Measurements from ENCODE around the gene PNPLA7. TPM values are rescaled to one million over a fixed set of nuclear protein-coding genes. Genes with fewer than 3 reads are reported as not detected.

The PNPLA7 gene
- total and polyA plus RNA-seq, 5 donors: 5.5 to 13.0 (median 7.6) TPM

GRCh38 chr9:137441289-137441934 is 108.8 kb downstream of the PNPLA7 start, which contains the start of gene ENTPD8:
ENTPD8 (minus strand) TSS chr9:137441357; CDS start chr9:137438285, 3,072 bp downstream.
- Histone ChIP-seq H3K27ac (ENCODE audit: low read length) (no peak within 1 kb of the TSS), H3K4me3 (ENCODE audit: low read length) (peak within 1 kb of the TSS; percentile 51), H3K9me3 (ENCODE audit: control insufficient read depth, low read length) (no peaks in the 10 kb centered on the region), H3K27me3 (ENCODE audit: control insufficient read depth, insufficient read depth) (no peaks in the 10 kb centered on the region), H3K4me1 (ENCODE audit: control insufficient read depth, insufficient read depth, low read length) (no peaks in the 10 kb centered on the region)
- WGBS: 1% methylated on average over 62 of the region's 62 CpGs
- intact Hi-C loops (cut with DNase I): no loop called here
- peak; percentile 30 to 69 (median 65) for DNase-seq
- ATAC-seq: peak; percentile 20 to 32

- Histone ChIP-seq H3K9me3 (ENCODE audit: control insufficient read depth, low read length) (no peaks in the 10 kb centered on the region), H3K27me3 (ENCODE audit: control insufficient read depth, insufficient read depth) (no peaks in the 10 kb centered on the region), H3K4me1 (ENCODE audit: control insufficient read depth, insufficient read depth, low read length) (no peaks in the 10 kb centered on the region), H3K27ac (ENCODE audit: low read length) (no peak overlapping the region), H3K4me3 (ENCODE audit: low read length) (no peak overlapping the region)
- ATAC-seq (no peak), DNase-seq (peak; percentile 9 to 41 (median 34))
- 69% methylated on average over 18 of the region's 18 CpGs for WGBS
- intact Hi-C loops (cut with DNase I): no loop called here
Observed at GRCh38 chr9:137439158-137439714, 111.0 kb downstream of the PNPLA7 start.

- intact Hi-C loops (cut with DNase I): no loop called here
Observed at GRCh38 chr9:137438591-137439157, 111.5 kb downstream of the PNPLA7 start.

GRCh38 chr9:137437691-137438590 is 112.3 kb downstream of the PNPLA7 start:
- H3K27me3 ChIP-seq (ENCODE audit: control insufficient read depth, insufficient read depth): no peaks in the 10 kb centered on the region
- no peak for ATAC-seq

More at GRCh38 chr9:137438591-137439157, 111.5 kb downstream of the PNPLA7 start:
- H3K4me1 ChIP-seq (ENCODE audit: control insufficient read depth, insufficient read depth, low read length): no peaks in the 10 kb centered on the region
- 83% methylated on average over 22 of the region's 22 CpGs for WGBS
- no peaks in the 10 kb centered on the region for H3K27me3 ChIP-seq (ENCODE audit: control insufficient read depth, insufficient read depth)
- DNase-seq (peak; percentile 10 to 58 (median 32)), ATAC-seq (no peak)
- H3K27ac ChIP-seq (ENCODE audit: low read length): no peak overlapping the region
- no peak overlapping the region for H3K4me3 ChIP-seq (ENCODE audit: low read length)
- H3K9me3 ChIP-seq (ENCODE audit: control insufficient read depth, low read length): no peaks in the 10 kb centered on the region

GRCh38 chr9:137436761-137437600 is 113.2 kb downstream of the PNPLA7 start:
- WGBS: 80% methylated on average over 24 of the region's 24 CpGs
- DNase-seq (peak; percentile 13 to 58 (median 39)), ATAC-seq (no peak)
- Histone ChIP-seq H3K27me3 (ENCODE audit: control insufficient read depth, insufficient read depth) (no peaks in the 10 kb centered on the region), H3K4me3 (ENCODE audit: low read length) (no peak overlapping the region), H3K4me1 (ENCODE audit: control insufficient read depth, insufficient read depth, low read length) (no peaks in the 10 kb centered on the region), H3K27ac (ENCODE audit: low read length) (no peak overlapping the region), H3K9me3 (ENCODE audit: control insufficient read depth, low read length) (no peaks in the 10 kb centered on the region)
- intact Hi-C loops (cut with DNase I): no loop called here

More at GRCh38 chr9:137437691-137438590, 112.3 kb downstream of the PNPLA7 start:
- peak in 2 of 3 donors; percentile 42 to 53 for DNase-seq
- Histone ChIP-seq H3K9me3 (ENCODE audit: control insufficient read depth, low read length) (no peaks in the 10 kb centered on the region), H3K4me1 (ENCODE audit: control insufficient read depth, insufficient read depth, low read length) (no peaks in the 10 kb centered on the region), H3K27ac (ENCODE audit: low read length) (no peak overlapping the region), H3K4me3 (ENCODE audit: low read length) (no peak overlapping the region)
- 81% methylated on average over 40 of the region's 40 CpGs for WGBS
- intact Hi-C loops (cut with DNase I): no loop called here

GRCh38 chr9:137435980-137436760 is 114.0 kb downstream of the PNPLA7 start:
- H3K4me1 ChIP-seq (ENCODE audit: control insufficient read depth, insufficient read depth, low read length): no peaks in the 10 kb centered on the region
- H3K9me3 ChIP-seq (ENCODE audit: control insufficient read depth, low read length): no peaks in the 10 kb centered on the region
- H3K27me3 ChIP-seq (ENCODE audit: control insufficient read depth, insufficient read depth): no peaks in the 10 kb centered on the region
- whole genome bisulfite sequencing: 74% methylated on average over 42 of the region's 42 CpGs
- intact Hi-C loops (cut with DNase I): no loop called here
- H3K27ac ChIP-seq (ENCODE audit: low read length): no peak overlapping the region
- no peak overlapping the region for H3K4me3 ChIP-seq (ENCODE audit: low read length)
- ATAC-seq (peak; percentile 36 to 66), DNase-seq (peak; percentile 71 to 84 (median 83))

- Histone ChIP-seq H3K27me3 (ENCODE audit: control insufficient read depth, insufficient read depth) (no peaks in the 10 kb centered on the region), H3K4me1 (ENCODE audit: control insufficient read depth, insufficient read depth, low read length) (no peaks in the 10 kb centered on the region), H3K27ac (ENCODE audit: low read length) (no peak overlapping the region), H3K9me3 (ENCODE audit: control insufficient read depth, low read length) (no peaks in the 10 kb centered on the region), H3K4me3 (ENCODE audit: low read length) (no peak overlapping the region)
- intact Hi-C loops (cut with DNase I): no loop called here
- ATAC-seq: no peak
- 76% methylated on average over 20 of the region's 20 CpGs for WGBS
- DNase-seq: peak in 2 of 3 donors; percentile 12 to 43
Observed at GRCh38 chr9:137435381-137435891, 114.8 kb downstream of the PNPLA7 start.

GRCh38 chr9:137434498-137435380 is 115.5 kb downstream of the PNPLA7 start:
- no peaks in the 10 kb centered on the region for H3K4me1 ChIP-seq (ENCODE audit: control insufficient read depth, insufficient read depth, low read length)
- ATAC-seq: no peak
- peak; percentile 19 to 61 (median 45) for DNase-seq
- 86% methylated on average over 43 of the region's 43 CpGs for WGBS
- intact Hi-C loops (cut with DNase I): no loop called here
- no peak overlapping the region for H3K4me3 ChIP-seq (ENCODE audit: low read length)
- no peaks in the 10 kb centered on the region for H3K27me3 ChIP-seq (ENCODE audit: control insufficient read depth, insufficient read depth)
- no peak overlapping the region for H3K27ac ChIP-seq (ENCODE audit: low read length)
- no peaks in the 10 kb centered on the region for H3K9me3 ChIP-seq (ENCODE audit: control insufficient read depth, low read length)

- Histone ChIP-seq H3K4me1 (ENCODE audit: control insufficient read depth, insufficient read depth, low read length) (no peaks in the 10 kb centered on the region), H3K4me3 (ENCODE audit: low read length) (no peak overlapping the region), H3K27ac (ENCODE audit: low read length) (no peak overlapping the region), H3K27me3 (ENCODE audit: control insufficient read depth, insufficient read depth) (no peaks in the 10 kb centered on the region), H3K9me3 (ENCODE audit: control insufficient read depth, low read length) (no peaks in the 10 kb centered on the region)
- DNase-seq (peak in 2 of 3 donors; percentile 42 to 48), ATAC-seq (no peak)
- intact Hi-C loops (cut with DNase I): no loop called here
- WGBS: 89% methylated on average over 26 of the region's 26 CpGs
Observed at GRCh38 chr9:137433916-137434431, 116.2 kb downstream of the PNPLA7 start.
